NCI-H2196 (cell line): Measurements from ENCODE around the gene SLCO1C1.
"Not testable (repeated sequence)": the region's sequence is repeated elsewhere in the genome, so short reads cannot be mapped to it uniquely, and the experiment has no call there.

ENCODE experiments used
- DNase-seq: peaks from one replicate; lab custom pipeline; 2025; ENCODE audit not compliant: unreplicated experiment; lab: John Stamatoyannopoulos, UW

The SLCO1C1 gene

GRCh38 chr12:20695232-20695631 lies at the start of gene SLCO1C1:
Gene SLCO1C1, plus strand, starts transcription at chr12:20695332. Its CDS starts 4,245 bp downstream, at chr12:20699577.
- DNase-seq = no peak

- peak; percentile 69 for DNase-seq
These were observed 48.8 kb upstream of the SLCO1C1 start for GRCh38 chr12:20646239-20646827.

- DNase-seq = no peak
These were observed 41.3 kb upstream of the SLCO1C1 start for GRCh38 chr12:20653871-20654270.

GRCh38 chr12:20656600-20656999 lies 38.5 kb upstream of the SLCO1C1 start:
- no peak for DNase-seq

- DNase-seq = no peak
These were observed 37.6 kb upstream of the SLCO1C1 start for GRCh38 chr12:20657496-20657895.

GRCh38 chr12:20681334-20681733 lies 13.8 kb upstream of the SLCO1C1 start:
- no peak for DNase-seq

GRCh38 chr12:20696181-20696905 lies 1.2 kb downstream of the SLCO1C1 start:
- no peak for DNase-seq

- no peak for DNase-seq
These were observed 6.0 kb downstream of the SLCO1C1 start for GRCh38 chr12:20701106-20701505.

GRCh38 chr12:20704860-20705259 lies 9.7 kb downstream of the SLCO1C1 start:
- no peak for DNase-seq

- DNase-seq = no peak
These were observed 16.7 kb downstream of the SLCO1C1 start for GRCh38 chr12:20711846-20712245.

- no peak for DNase-seq
These were observed 20.9 kb downstream of the SLCO1C1 start for GRCh38 chr12:20716037-20716436.

GRCh38 chr12:20716985-20717384 lies 21.9 kb downstream of the SLCO1C1 start:
- no peak for DNase-seq

GRCh38 chr12:20718294-20718693 lies 23.2 kb downstream of the SLCO1C1 start:
- DNase-seq = no peak

GRCh38 chr12:20722142-20722541 lies 27.0 kb downstream of the SLCO1C1 start:
- no peak for DNase-seq

GRCh38 chr12:20731274-20731673 lies 36.1 kb downstream of the SLCO1C1 start:
- DNase-seq = no peak

GRCh38 chr12:20740972-20741371 lies 45.8 kb downstream of the SLCO1C1 start:
- DNase-seq = no peak

GRCh38 chr12:20748198-20748597 lies 53.1 kb downstream of the SLCO1C1 start:
- no peak for DNase-seq

- DNase-seq = no peak
These were observed 55.9 kb downstream of the SLCO1C1 start for GRCh38 chr12:20751046-20751445.

- DNase-seq = no peak
These were observed 82.3 kb downstream of the SLCO1C1 start for GRCh38 chr12:20777420-20777819.

- no peak for DNase-seq
These were observed 83.8 kb downstream of the SLCO1C1 start for GRCh38 chr12:20778969-20779368.

GRCh38 chr12:20779971-20780370 lies 84.8 kb downstream of the SLCO1C1 start:
- DNase-seq = not testable (repeated sequence)

- DNase-seq = not testable (repeated sequence)
These were observed 88.7 kb downstream of the SLCO1C1 start for GRCh38 chr12:20783796-20784357.
